ENCODE results near the gene IRF2.

Gene IRF2

GRCh38 chr4:184442314-184442635, 32.1 kb downstream of the IRF2 start:
- no peak for ATAC-seq

GRCh38 chr4:184441461-184442313, 32.7 kb downstream of the IRF2 start:
- ATAC-seq: no peak; the same call in 2 of the 3 replicates
- TF ChIP-seq ESRRG (CRISPR knock-in tag; IDR thresholded peaks at IDR 0.05) (no peak), CSDC2 (CRISPR knock-in tag; IDR thresholded peaks at IDR 0.05) (no peak), CREB5 (CRISPR knock-in tag; IDR thresholded peaks at IDR 0.05; ENCODE audit: low read depth) (no peak), BACH2 (CRISPR knock-in tag; IDR thresholded peaks at IDR 0.05; ENCODE audit: borderline replicate concordance) (no peak), ZFP3 (CRISPR knock-in tag; IDR thresholded peaks at IDR 0.05) (no peak), ISL1 (CRISPR knock-in tag; IDR thresholded peaks at IDR 0.05) (no peak), ZNF565 (CRISPR knock-in tag; conservative IDR thresholded peaks at IDR 0.05; ENCODE audit: low read depth) (no peak), OSR1 (CRISPR knock-in tag; IDR thresholded peaks at IDR 0.05) (no peak), ZNF70 (CRISPR knock-in tag; IDR thresholded peaks at IDR 0.05) (no peak), ZFP30 (CRISPR knock-in tag; IDR thresholded peaks at IDR 0.05) (no peak), ZC3H10 (CRISPR knock-in tag; IDR thresholded peaks at IDR 0.05) (no peak), ARNTL (CRISPR knock-in tag; IDR thresholded peaks at IDR 0.05; ENCODE audit: borderline replicate concordance, low read depth) (no peak), GLIS3 (CRISPR knock-in tag; IDR thresholded peaks at IDR 0.05) (no peak), SNAI2 (CRISPR knock-in tag; IDR thresholded peaks at IDR 0.05) (no peak), TCF4 (CRISPR knock-in tag; IDR thresholded peaks at IDR 0.05; ENCODE audit: borderline replicate concordance) (no peak), TSHZ2 (CRISPR knock-in tag; IDR thresholded peaks at IDR 0.05) (no peak)
- TF ChIP-seq, protein P1, sequence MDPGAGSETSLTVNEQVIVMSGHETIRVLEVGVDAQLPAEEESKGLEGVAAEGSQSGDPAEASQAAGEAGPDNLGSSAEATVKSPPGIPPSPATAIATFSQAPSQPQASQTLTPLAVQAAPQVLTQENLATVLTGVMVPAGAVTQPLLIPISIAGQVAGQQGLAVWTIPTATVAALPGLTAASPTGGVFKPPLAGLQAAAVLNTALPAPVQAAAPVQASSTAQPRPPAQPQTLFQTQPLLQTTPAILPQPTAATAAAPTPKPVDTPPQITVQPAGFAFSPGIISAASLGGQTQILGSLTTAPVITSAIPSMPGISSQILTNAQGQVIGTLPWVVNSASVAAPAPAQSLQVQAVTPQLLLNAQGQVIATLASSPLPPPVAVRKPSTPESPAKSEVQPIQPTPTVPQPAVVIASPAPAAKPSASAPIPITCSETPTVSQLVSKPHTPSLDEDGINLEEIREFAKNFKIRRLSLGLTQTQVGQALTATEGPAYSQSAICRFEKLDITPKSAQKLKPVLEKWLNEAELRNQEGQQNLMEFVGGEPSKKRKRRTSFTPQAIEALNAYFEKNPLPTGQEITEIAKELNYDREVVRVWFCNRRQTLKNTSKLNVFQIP (CRISPR knock-in tag; IDR thresholded peaks at IDR 0.05; ENCODE audit: borderline replicate concordance, low read depth): no peak

More at GRCh38 chr4:184442314-184442635, 32.1 kb downstream of the IRF2 start:
- TF ChIP-seq ARNTL (CRISPR knock-in tag; IDR thresholded peaks at IDR 0.05; ENCODE audit: borderline replicate concordance, low read depth) (no peak), ZNF70 (CRISPR knock-in tag; IDR thresholded peaks at IDR 0.05) (no peak), ZFP3 (CRISPR knock-in tag; IDR thresholded peaks at IDR 0.05) (no peak), ISL1 (CRISPR knock-in tag; IDR thresholded peaks at IDR 0.05) (no peak), OSR1 (CRISPR knock-in tag; IDR thresholded peaks at IDR 0.05) (no peak), PPARA (CRISPR knock-in tag; IDR thresholded peaks at IDR 0.05; ENCODE audit: borderline replicate concordance) (no peak), BACH2 (CRISPR knock-in tag; IDR thresholded peaks at IDR 0.05; ENCODE audit: borderline replicate concordance) (no peak)
- TF ChIP-seq, protein P2, sequence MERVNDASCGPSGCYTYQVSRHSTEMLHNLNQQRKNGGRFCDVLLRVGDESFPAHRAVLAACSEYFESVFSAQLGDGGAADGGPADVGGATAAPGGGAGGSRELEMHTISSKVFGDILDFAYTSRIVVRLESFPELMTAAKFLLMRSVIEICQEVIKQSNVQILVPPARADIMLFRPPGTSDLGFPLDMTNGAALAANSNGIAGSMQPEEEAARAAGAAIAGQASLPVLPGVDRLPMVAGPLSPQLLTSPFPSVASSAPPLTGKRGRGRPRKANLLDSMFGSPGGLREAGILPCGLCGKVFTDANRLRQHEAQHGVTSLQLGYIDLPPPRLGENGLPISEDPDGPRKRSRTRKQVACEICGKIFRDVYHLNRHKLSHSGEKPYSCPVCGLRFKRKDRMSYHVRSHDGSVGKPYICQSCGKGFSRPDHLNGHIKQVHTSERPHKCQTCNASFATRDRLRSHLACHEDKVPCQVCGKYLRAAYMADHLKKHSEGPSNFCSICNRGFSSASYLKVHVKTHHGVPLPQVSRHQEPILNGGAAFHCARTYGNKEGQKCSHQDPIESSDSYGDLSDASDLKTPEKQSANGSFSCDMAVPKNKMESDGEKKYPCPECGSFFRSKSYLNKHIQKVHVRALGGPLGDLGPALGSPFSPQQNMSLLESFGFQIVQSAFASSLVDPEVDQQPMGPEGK (CRISPR knock-in tag; IDR thresholded peaks at IDR 0.05; ENCODE audit: borderline replicate concordance): no peak

- ATAC-seq: no peak
- no peak for TF ChIP-seq GLIS3 (CRISPR knock-in tag; IDR thresholded peaks at IDR 0.05)
- TF ChIP-seq, protein P2 (CRISPR knock-in tag; IDR thresholded peaks at IDR 0.05; ENCODE audit: borderline replicate concordance): no peak
- no peak for TF ChIP-seq CSDC2 (CRISPR knock-in tag; IDR thresholded peaks at IDR 0.05)
- TF ChIP-seq OSR1 (CRISPR knock-in tag; IDR thresholded peaks at IDR 0.05): no peak
- no peak for TF ChIP-seq SNAI2 (CRISPR knock-in tag; IDR thresholded peaks at IDR 0.05)
- TF ChIP-seq ESRRG (CRISPR knock-in tag; IDR thresholded peaks at IDR 0.05): no peak
- no peak for TF ChIP-seq ARNTL (CRISPR knock-in tag; IDR thresholded peaks at IDR 0.05; ENCODE audit: borderline replicate concordance, low read depth)
- TF ChIP-seq CSRNP3 (CRISPR knock-in tag; IDR thresholded peaks at IDR 0.05): no peak
- TF ChIP-seq TOX (CRISPR knock-in tag; IDR thresholded peaks at IDR 0.05; ENCODE audit: borderline replicate concordance): no peak
- no peak for TF ChIP-seq ZNF565 (CRISPR knock-in tag; conservative IDR thresholded peaks at IDR 0.05; ENCODE audit: low read depth)
- TF ChIP-seq ZNF8 (CRISPR knock-in tag; IDR thresholded peaks at IDR 0.05): no peak
- TF ChIP-seq PPARA (CRISPR knock-in tag; IDR thresholded peaks at IDR 0.05; ENCODE audit: borderline replicate concordance): no peak
These were observed 33.6 kb downstream of the IRF2 start for GRCh38 chr4:184440595-184441358.
